ENCODE measurements around the gene ADAM22. TPM values are rescaled to one million over a fixed set of nuclear protein-coding genes. Genes with fewer than 3 reads are reported as not detected.
A peak's percentile ranks its signal among the peaks of the same experiment; 100 is the strongest.

The ADAM22 gene
- total RNA-seq, 1 donor from 2014 or later, result 0.24 TPM

DNA sequence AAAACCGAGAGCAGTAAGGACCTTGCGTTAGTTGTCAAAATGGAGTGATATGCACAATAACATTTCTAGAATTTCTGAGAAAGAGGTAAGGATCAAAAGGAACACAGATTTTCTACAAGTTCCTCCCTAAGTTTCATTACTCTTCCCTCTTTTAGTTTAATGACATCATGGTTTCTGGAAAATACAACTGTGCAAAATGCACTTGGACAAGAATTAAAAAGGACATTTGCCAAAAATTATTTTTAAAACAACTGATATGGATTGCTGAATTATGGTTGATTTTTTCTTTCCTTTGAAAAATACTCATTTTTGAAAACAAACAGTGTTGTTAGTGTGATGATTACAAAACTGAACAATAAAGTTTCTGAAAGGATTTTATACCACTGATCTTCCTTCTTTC, 233.7 kb downstream of the ADAM22 start:
- no peak for ATAC-seq

DNA sequence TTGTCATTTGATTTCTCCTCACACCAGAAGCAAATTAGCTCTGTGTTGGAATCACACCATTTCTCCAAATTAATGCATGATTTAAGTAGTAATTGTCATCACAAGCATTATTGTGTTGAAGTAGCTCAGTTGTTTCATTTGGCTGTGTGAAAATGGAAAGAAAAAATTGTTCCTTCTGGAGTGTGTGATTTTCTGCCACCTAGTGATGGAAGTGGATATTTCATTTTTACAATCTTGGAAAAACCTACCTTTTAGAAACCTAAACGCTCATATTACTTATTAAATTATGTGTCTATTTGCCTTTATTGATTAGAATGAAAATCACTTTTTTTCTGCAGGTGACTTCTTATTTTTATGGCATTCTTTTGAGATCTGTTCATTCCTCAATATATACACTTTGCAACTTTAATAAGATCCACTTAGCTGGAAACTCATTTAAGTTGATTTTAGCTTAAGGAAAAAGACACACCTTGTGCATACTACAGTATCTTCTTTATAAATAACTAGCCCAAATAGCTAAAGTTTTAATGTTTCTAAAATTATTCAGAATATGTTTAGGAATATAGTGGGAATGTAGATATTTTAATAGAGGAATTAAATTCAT, 235.8 kb downstream of the ADAM22 start:
- no peak for ATAC-seq

DNA sequence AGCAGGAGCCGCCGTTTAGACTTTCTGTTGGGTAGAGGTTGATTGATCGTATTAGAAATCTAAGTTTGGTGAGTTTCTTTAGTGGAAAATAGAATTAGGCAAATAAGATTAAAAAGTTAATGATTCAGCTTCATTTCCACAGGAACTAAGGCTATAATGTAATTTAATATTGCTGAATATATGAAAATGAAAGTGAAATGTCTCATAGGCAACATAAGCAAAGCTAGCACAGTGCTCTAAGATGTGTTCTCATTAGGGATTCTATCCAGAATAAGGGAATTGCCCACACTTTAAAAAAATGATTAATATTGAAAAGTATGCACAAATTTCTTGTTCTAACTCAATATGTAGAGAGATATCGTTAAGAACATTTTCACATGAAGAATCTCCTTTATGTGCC, 238.8 kb downstream of the ADAM22 start:
- ATAC-seq, result no peak

DNA sequence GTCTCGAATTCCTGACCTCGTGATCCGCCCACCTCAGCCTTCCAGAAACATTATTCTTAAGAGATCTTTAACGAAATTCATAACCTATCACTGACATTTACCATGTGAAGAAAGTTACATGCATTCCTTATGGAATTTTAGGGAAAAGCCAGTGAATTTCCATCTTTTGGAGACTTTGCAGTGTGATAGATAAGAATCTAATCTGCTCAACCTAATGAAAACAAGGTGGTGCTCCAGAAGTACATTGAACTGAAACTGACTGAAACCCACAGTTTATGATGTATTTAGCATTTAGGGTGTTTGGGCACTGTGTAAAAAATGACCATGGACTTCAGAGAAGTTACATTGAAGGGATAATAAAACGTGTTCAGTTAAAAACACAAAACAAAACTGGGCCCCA, 242.1 kb downstream of the ADAM22 start:
- no peak for ATAC-seq

DNA sequence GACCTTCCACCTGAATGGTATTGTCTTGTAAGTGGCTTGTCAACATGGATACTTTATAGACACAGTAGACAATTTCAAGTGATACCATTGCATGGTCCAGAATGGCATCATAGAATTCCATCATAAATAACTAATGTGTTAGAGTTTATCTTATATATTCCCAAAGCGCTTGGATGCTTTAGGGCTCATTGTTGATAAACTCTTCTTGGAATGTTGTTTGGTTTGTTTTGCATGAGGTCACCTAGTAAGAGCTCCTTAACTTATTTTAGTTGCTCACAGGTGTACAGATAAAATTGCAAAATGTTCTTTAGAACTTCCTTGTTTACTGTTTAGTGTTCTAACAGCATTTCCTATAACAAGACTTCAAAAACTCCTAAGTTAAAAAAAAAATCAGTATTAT, 249.0 kb downstream of the ADAM22 start:
- no peak for ATAC-seq

DNA sequence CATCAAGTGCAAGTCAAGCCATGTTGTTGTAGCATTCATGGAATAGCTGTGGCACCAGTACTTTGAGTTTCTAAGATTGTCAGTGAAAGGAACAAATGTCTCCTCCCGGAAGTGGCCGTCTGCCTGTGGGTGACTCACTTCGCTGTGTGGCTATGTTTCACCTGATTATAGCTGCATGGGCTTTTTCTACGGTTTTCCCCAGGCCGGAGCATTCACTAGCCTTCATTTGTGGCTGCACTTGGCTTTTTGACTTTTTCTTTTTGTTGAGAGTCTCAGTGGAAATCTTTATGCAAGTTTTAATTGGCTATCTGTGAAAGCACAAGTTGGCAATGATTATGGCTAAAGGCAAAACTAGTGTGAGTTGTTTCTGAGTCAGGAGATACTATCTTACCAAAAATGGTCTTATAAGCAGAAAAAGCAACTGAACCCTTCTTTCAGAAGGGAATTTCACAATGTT, 250.8 kb downstream of the ADAM22 start:
- ATAC-seq, result peak; percentile 72

DNA sequence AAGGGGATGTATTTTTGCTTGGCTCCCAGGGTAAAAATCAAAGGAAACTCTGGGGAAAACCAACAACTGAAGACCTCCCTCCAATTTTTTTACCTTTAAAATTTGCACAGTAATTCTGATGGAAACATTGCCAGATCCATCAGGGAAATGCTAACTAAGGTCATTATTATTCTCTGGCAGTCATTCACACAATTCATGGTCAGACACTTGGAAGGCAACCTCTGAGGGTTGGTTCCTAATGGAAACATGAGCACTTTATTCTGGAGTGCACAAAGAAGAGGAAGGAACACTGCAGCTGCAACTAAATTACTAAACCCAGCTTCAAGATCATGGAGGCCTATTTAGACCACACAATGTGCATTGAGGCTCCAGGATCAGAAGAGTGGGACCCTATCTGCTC, 251.6 kb downstream of the ADAM22 start:
- no peak for ATAC-seq

DNA sequence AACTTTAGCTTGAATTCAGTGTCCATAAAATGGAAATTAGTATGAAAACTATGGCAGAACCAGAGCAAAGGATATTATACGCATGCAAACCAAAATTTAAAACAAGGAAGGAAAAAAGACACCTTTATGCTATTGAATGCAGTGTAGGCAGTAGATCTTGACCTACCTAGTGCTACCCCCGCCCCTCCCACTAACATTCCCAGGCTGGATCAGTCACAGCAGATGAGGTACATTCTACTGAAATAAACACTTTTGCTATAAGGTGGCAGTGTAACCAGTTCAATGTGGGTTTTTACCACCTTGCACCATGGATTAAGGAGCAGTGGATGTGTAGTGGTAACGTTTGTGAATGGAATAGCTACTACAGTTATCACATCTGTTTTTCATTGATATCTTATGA, 257.9 kb downstream of the ADAM22 start:
- no peak for ATAC-seq

DNA sequence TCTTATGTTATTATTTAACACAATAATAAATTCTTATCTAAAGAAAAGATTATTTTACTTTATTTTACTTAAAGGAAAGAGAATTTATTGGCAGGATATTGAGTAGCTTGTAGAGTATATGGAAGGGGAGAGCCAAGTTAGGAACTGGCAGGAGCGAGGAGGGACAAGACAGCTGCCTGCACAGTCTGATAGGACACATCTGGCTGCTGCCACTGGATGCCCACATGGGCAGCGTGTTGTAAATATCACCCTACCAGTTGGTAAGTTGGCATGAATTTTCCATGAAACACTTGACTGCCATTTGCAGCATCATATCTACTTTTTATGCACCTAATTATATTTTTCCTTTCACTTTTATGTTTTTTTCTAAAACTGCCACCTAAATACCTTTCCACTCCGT, 266.2 kb downstream of the ADAM22 start:
- ATAC-seq, result no peak

DNA sequence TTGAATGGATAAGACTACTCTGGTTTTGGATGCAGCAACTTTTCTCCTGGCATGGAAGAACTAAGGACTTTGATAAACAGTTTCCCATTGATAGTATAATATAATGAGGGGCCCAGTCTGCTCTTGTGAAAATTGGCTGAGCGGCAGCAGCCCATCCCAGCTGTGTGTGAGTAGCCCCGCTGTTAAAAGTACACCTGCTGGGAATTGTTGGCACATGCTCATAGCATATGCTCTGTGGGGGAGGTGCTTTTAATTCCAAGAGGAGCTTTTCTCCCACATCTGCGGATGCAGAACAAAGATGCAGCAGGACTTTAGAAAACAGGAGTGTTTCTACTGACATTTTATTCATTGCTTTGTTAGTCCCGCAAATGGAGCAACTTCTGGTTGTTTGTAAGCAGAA, 266.7 kb downstream of the ADAM22 start:
- ATAC-seq, result no peak

DNA sequence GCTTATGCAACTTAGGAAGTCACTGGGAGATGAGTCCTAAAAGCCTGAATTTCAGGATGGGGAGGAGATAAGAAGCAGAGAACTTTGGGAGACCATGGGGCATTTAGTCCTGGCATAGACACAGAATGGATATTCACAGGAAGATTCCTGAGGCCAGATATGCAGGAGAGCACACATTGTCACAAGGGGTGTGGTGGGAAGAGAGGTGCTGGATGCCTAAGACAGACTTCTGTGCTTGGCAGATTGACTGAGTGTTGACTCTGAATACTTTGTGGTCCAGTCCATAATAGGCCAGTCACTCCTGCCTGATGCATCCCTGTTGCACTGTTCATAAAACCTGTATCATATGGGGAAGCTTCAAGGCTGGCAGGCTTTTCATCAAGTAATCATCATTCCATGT, 267.3 kb downstream of the ADAM22 start:
- ATAC-seq, result no peak

DNA sequence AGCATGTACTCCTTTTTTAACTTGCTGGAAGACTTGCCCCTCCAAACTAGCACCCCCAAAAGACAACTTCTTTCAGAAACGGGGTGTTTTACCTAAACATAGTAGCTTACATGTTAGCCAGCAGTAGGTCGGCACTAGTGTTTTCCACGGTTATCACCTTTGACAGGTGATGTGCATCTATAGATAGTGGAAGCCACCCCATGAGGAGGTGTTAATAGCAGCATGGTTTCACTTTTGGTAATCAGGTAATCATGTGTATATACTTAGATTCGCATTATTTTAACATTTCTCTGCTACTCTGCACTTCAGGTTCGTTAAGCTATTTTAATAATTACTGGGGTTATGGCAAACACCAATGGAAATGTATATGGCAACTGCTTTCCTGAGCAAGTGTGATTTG, 268.2 kb downstream of the ADAM22 start:
- no peak for ATAC-seq

DNA sequence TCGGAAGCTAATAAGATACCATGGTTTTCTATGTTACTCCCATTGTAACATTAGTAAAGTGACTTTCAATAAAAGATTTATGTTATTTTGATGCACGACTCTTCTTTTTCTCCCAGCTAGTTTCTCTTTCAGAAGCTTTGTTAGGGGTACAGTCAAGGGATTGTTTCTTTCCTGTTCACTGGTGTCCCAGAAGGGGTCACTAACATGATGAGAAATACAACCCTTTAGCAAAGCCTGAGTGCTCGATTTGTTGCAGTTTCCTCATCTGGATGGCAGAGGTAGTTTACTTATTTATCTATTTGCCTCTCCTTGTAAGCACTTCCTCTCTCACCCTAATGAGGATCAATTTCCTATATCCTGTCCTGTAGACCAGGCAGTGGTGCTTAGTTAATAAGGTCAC, 268.7 kb downstream of the ADAM22 start:
- ATAC-seq, result no peak

DNA sequence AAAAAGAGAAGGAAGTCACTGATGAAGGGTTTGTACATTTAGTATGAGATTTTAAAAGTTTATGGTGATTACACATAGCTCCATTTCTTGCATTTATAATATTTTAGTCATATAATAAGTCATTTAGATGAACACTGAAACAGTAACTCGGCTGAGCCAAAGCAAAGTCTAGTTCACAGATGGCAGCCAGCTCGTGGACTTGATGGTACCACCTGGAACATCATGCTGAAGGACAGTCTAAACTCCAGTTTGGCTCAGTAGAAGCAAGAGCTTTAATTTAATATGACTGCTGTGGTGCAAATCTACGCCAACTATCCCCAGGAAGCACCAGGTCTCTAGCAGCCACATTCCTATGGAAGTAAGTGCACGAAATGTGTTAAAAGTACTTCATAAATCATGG, 269.4 kb downstream of the ADAM22 start:
- no peak for ATAC-seq

DNA sequence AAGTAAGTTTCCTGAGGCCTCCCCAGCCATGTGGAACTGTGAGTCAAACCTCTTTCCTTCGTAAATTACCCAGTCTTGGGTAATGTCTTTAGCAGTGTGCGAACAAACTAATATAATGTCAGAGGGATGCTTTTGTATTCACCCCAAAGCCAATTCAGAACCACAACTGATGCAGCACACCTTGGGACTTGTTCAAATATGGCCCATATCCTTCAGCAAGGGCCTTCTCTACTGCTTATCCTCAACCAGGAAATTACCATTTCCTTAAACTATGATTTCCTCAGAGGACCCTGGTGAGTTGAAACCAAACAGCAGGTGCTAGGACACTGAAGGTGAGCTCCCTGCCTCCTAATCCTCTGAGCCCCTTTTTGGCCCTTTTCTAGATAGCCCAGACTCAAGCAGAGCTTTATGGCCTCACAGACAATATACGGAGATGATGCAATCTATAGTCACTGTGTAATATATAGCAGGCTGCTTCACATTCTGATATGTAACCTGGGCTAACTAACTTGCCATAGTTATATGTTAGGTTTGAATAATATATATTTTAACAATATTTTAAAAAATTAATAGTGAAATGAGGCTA, 270.6 kb downstream of the ADAM22 start:
- ATAC-seq, result no peak

DNA sequence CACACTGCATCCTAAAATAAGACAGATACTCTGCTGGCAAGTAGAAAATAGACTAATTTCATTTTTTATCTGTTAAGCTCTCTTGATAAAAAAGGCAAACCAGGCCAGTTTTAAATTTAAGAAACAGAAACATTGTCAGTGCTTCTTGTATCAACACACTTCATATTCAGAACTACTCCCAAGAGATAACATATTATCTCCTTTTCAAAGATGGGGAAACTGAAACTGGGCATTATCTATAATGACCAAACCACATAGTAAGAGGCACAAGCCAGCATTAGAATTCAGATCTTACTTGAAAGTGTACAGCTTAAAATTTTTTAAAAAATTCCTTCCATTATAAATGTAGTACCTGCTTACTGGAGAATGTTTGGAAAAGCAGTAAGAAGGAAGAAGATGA, 271.1 kb downstream of the ADAM22 start:
- no peak for ATAC-seq

DNA sequence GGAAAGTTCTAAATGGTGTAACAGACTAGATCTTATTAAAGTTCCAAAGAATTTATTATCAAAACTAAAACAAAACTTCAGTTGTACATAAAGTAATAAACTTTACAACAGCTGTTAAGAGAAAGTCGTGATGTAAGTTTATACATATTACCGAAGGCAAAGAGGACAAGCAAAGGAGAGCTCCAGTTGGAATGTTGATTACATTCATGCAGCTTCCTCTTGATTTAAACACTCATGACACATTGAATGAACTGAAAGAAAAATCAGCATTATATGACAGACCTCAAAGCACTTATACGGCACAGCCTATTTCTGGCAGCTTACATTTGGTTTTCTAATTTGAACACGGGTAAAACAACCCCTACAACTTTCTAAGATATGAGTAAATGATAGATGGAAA, 272.2 kb downstream of the ADAM22 start:
- no peak for ATAC-seq

DNA sequence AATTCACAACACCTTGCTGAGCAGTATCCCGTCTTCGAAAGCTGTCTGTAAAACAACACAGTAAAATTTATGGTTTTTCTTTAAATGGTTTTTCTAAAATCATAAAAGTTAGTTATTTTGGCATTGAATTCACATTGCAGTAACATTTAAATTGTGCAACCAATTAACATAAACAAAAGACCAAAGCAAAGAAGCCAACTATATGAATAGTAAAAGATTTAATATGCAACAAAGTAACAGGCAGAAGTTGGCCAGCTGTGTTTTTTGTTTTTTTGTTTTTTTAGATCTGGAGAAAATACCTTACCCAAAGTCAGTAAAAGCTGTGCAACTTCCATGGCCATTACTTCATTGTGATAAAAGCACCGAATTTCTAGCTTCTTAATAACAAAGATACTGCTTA, 274.5 kb downstream of the ADAM22 start:
- ATAC-seq, result no peak

DNA sequence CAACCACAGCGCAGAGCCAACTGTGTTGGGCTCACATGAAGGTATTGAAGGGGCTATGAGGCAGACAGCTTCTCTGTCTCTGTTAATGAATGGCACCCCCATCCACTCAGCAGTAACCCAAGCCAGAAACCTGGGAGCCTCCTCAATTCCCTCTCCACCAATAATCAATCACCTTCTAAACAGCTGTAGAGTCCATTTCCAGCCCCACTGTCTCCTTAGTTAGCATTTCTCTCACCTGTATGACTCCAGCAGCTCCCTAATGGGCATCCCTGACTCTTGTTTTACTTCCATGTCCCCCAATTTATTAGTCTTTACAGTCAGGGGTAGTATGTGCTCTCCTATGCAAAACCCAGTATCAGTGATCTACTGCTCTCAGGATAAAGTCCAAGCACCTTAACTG, 278.9 kb downstream of the ADAM22 start:
- ATAC-seq, result no peak

DNA sequence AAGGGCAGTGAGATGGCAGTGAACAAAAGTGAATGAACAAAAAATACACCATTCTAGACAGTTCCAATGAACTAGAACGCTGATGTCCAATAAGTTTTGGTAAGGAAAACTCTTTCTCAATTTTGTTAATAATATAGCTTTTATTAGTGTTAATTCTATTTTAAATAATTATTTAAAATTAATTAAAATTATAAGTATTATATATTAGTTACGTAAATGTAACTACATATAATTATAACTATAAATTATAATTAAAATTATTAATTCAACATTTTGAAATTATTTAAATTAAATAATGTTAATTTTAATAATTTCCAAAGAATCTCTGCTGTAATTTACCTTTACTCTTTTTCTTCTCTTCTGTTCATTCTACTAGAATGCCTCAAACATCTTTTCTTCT, 280.4 kb downstream of the ADAM22 start:
- no peak for ATAC-seq

DNA sequence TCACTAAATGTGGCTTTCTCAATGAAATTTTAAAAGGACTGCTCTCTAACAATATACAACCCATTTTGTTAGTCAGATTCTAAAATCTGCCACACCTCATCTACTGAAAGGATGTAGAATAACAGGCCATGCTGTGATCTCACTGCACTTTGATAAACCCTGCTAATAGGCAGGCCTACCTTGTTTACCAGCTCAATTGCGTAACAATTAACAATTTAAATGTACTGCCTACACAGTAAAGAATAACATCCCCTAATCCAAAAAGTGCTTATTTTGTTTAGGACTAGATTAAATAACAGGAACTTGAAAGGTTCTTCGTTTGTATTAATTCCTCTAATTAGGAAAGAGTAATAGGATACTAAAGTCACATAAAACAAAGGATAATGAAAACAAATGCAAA, 281.2 kb downstream of the ADAM22 start:
- no peak for ATAC-seq

DNA sequence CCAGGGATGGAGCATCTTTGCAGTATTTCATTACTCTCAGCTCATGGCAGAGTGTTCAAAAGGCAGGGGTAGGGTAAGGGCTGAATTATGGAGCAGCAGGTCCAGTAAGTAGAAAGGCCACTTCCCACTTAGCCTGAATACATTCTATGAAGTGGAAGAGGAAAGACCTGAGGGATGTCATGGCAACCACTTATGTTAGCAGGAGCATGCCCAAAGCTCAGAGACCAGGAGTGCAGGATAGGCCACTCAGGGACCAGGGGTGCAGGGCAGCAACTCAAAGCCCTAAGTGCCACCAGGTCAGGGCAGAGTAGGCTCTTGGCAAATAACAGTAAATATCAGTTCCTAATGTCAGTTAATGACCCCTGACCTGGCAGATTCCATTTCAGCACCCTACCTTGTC, 282.2 kb downstream of the ADAM22 start:
- ATAC-seq, result no peak

DNA sequence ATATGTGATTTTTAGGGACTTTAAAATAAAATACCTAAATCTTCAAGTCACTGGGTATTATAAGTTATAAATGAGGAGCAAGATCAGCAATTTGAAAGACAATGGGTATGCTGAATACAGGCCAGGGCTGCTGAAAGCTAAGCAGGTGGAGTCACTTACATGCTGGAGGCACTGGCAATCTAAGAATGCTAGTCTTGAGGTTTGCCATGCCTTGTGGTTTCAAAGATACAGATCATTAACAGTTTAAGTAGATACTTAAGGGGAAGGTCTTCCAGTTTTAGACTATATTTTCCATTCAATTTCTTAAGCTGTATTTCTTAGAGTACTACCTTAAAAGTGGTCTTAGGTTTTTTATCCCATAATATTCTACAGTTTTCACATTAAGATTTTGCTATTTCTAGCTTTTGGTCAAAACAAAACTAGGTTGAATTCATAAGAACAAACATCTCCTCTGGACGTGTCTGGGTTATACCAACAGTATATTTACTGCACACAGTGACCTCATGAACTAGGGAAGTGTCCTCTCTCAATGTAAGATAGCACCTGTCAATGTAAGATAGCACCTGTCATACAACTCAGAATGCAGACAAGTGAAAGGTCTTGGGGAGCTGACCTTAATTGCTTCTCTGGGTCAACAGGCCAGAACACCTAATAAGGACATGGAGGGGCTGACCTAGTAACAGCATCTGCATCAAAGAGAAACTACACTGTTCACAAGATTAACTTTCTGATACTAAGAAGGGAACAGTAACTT, 283.8 kb downstream of the ADAM22 start:
- ATAC-seq, result no peak

DNA sequence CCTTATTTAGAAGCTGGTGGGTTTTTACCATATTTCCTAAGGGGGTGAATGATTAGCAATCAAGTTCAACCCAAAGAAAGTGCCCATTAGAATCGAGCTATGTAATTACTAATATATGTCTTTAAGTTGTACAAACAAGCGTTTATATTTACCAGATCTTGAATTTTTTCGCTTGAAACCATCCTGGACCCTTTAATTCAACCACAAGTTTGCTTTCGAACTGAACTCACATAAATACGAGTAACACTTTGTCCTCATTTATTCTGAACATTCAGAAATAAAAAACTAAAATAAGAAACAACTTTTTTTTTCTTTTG, 284.3 kb downstream of the ADAM22 start:
- ATAC-seq, result no peak
